GM19328 (cell line): ENCODE results near the gene SLC51A.
"Not testable (repeated sequence)": the region's sequence is repeated elsewhere in the genome, so short reads cannot be mapped to it uniquely, and the experiment has no call there.

Experiments
- ATAC-seq: cut with Tn5 transposase; IDR thresholded peaks from one replicate; pipeline ENCODE4 v1.9.1; 2021; ENCODE audit warnings: mild to moderate bottlenecking, moderate library complexity; ENCODE audit not compliant: unreplicated experiment

SLC51A gene

DNA sequence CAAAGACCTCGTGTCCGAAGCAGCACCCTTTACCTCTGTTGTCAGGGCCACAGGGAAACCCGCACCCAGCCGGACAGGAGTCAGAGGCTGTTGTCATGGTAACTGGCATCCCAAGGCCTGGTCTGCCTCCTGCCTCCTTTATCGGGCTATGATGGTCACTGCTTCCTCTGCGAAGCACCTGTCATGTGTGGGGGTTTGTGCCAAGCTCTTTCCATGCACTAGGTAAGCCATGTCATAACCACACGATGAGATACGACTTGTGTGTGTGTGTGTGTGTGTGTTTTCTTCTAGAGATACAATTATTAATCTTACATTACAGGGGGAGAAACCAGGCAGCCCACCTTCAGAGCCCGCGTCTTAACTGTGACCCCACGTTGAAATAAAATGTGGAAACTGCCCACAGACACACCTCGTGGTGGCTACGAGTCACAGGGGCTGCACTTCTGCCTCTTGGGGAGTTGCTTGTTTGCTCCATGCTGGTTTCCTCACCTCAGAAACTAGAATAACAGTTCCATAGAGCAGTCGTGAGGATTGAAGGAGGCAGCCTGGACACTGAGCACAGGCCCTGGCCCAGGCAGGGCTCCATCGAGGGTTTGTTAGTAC, 23.1 kb upstream of the SLC51A start:
- ATAC-seq = no peak

DNA sequence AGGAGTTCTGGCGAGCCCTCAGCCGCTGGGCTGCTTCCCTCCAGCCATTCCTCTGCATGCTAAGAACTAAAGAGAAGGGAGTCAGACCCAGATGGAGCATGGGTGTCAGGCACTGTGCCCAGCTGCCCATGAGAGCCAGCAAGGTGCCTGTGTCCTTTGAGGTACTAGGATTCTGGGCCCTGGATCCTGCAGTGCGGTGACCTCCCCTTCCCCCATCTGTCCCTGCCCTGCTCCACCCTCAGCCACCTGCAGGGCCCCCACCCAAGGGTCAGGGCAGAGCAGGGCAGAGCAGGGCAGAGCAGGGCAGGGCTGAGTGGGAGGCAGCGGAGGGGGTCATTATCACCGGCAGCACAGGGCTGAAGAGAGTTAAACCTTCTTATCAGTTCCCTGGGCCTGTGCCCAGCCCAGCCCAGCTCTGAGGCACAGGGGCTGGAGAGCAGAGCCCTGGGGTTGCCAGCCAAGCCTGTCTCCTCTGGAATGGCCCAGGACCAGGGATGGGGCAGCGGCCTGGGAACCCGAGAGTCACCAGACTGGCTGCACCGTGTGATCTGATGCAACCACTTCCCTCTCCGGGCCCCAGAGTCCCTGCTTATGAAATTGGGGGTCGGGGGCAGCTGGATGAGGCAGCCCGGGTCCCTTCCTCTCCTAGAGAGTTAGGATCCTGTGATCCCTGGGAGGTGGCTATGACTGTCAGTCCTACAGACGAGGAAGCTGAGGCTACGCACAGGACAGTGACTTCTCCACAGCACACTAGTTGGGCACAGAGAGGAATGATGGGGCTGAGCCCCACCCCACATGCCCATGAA, 22.4 kb upstream of the SLC51A start:
- no peak for ATAC-seq

DNA sequence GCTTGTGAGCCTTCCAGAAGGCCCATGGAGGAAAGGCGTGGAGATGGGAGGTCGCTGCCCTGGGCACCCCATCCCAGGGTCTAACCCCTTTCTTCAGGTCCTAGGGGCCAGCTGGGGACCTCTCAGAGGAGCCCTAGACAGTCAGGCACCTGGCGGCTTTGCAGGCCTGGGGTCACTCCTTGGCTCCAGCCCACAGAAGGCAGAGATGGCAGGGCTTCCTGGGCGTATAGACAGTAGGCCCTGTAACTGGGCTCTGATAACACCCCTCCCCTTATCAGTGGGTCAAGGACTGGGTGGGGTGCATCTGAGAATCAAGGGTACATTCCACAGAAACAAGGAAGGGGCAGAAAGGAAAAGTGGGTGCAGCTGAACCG, 21.8 kb upstream of the SLC51A start:
- no peak for ATAC-seq

DNA sequence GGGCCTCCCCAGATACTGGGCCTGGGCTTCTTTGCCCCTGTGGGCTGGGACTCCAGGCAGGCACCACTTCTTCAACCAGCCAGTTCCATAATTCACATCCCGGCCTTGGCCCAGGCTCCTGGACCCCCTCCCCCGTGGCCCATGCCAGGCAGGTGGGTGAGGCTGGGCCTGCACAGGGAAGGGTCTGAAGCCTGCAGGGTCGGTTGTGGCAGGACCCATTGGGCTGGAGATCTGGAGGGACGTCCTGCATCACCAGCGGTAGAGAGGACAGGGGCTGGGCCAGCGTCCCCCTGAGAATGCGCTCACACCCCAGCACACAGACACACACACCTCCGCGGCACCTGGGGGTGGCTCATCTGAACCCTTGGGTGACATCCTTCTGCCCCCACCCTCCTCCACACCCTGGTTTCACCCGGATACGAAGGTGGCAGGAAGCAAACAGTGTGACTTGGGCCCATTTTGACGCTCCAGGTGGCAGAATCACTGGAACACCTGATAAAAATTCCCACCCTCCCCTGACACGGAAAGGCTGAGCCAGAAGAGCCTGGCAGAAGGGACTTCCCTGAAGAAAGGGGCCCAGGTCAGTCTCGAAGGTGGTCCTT, 20.6 kb upstream of the SLC51A start:
- ATAC-seq = no peak

DNA sequence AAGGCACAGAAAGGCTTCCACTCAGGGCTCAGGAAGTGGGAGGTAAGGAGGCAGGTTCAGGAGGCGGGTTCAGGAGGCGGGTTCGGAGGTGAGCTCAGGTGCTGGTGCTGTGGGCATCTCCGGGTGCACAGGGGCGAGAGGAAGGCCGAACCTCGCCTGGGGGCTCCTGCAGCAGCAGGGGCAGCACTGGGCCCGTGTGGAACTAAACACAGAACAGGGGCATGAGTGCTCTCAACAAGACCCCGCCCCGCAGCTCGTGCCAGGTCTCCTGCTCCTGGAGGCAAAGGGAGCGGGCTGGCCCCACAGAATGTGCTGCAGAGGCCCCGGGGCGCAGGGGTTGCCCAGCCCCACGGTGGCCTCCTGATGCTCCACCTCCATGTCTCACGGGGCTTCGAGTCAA, 18.8 kb upstream of the SLC51A start:
- no peak for ATAC-seq

DNA sequence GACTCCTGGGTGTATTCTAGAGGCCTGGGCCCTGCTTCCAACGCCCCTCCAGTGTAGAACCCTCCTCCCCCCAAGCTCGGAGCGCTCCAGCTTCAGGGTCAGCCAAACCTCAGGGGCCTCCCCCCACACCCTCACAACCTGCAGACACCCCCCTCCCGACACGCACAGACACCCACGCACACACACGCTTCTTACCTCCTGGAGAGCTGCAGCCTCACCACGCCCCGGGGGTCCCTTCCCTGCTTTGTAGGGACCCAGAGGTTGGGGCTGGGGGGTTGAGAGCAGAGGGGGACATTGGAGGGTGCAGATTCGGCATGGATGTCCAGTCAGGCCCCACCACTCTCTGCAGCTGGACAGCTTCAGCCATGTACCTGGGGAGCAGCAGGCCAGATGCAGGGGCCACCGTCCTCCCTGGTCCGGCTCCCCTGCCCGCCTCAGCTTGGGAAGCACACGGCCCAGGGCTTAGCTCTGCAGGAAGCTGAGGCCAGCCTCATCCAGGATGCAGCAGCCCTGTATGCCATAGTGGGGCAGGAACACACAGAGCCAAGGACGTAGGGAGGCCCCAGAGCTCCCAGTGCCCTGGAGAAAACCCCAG, 18.2 kb upstream of the SLC51A start:
- ATAC-seq = no peak

DNA sequence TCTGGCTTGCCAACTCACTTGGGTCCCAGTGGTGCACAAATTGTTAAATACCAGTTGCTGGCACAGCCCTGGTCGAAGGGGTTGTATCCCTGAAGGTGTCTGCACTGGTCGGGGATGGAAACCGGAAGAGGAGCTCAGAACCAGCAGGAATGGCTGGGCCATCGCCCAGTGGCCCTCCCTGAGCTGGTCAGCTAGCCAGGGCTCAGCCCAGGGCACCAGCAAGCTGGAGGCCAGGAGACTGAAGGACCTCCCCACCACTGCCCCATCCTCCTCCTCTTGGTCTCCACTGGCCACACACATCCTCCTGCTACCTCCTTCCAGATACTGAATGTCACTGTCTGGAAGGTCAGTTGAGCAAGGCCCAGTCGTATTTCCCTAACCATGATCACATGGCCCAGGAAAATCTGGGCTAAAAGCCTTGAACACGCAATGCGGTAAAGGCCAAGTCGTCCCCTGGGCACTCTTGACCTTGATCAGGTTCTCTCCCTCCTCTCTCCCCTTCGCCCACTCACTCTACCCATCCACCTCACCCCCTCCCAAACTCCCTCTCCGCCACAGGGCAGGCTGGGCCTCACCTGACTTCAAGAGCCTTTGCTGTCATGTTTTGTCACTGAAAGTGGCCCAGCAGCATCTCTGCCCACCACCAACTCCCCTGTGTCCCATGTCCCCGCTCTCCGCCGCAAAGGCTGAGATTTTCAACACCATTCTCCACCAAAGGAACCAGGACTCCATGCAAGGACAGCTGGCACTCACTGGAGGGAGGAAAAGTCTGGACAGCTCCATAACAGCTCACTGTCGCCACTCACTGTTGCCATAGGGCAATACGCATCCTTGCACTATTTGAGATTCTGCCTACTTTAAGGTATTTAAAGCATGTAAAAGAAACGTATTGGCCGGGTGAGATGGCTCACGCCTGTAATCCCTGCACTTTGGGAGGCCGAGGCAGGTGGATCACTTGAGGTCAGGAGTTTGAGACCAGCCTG, 17.3 kb upstream of the SLC51A start:
- ATAC-seq = no peak

DNA sequence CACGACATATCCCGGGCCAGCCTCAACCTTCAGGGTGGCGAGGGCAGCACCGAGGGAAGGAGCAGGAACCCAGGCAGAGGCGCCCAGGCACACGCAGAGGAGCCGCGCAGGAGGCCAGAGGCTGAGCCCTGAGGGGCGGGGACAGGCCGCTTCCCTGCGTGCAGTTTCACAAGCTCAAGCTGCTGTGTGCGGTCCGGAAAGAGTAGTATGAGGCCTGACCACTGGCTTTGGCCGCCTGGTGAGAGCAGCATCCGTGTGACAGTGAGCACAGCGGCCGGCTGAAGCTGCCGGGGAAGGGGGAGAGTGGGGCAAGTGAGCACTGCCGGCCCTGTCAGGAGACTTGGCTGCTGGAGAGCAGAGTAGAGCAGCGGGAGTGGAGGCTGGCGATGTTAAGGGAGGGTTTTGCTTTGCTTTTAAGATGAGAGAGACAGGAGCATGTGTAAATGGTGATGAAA, 13.8 kb upstream of the SLC51A start:
- no peak for ATAC-seq

DNA sequence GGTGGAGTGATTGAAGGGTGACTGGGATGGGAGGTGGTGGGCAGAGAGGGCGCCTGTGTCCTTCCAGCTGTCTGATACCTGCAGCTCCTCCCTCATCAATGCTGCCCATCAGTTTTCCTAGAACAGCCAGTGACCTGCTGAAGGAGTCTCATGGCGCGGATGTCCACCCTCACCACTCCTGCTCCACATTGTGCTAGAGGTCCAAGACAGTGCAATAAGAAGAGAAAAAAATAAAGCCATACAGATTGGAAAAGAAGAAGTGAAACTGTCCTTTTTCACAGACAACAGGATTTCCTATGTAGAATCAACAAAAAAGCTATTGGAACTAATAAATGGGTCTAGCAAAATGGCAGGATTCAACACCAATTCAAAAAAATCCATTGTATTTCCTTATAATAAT, 12.5 kb upstream of the SLC51A start:
- ATAC-seq = no peak

DNA sequence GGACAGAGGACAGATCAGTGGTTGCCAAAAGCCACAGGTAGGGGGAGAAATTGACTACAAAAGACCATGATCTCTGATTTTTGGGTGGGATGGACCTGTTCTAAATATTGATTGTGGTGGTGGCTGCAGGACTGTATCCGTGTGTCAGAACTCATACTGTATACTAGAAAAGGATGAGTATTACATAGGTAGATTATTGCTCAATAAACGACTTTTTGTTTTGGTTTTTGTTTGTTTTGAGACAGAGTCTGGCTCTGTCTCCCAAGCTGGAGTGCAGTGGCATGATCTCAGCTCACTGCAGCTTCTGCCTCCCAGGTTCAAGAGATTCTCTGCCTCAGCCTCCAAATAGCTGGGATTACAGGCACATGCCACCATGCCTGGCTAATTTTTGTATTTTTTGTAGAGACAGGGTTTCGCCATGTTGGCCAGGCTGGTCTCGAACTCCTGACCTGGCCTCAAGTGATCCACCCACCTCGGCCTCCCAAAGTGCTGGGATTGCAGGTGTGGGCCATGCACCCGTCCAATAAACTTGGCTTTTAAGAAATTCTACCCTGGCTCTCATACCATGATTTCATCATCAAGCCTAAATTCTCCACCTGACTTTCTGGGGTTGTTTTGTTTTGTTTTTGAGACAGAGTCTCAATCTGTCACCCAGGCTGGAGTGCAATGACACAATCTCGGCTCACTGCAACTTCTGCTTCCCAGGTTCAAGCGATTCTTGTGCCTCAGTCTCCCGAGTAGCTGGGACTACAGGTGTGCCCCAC, 10.7 kb upstream of the SLC51A start:
- not testable (repeated sequence) for ATAC-seq

DNA sequence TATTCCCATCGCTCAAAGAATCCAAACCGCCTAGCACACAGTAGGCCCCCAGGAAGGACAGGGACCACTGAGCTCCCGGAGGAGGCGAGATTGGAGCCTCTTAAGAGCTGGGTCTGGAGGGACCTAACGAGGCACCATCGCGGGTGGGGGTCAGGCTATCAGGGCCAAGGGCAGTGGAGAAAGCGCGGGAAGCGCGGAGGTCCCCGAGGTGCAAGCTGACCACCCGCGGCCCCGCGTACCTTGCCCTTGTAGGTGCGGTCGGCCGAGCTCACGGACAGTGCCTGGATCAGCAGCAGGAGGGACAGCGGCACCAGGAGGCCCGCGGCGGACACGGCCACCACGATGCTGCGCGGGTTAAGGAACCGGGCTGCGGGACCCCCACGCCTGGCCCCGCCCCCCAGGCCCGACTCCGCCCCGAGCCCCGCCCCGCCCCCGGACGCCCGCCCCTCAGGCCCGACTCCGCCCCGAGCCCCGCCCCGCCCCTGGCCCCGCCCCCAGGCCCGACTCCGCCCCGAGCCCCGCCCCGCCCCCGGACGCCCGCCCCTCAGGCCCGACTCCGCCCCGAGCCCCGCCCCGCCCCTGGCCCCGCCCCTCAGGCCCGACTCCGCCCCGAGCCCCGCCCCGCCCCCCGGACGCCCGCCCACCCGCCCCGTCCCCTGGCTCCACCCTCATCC, 9.0 kb upstream of the SLC51A start:
- no peak for ATAC-seq

DNA sequence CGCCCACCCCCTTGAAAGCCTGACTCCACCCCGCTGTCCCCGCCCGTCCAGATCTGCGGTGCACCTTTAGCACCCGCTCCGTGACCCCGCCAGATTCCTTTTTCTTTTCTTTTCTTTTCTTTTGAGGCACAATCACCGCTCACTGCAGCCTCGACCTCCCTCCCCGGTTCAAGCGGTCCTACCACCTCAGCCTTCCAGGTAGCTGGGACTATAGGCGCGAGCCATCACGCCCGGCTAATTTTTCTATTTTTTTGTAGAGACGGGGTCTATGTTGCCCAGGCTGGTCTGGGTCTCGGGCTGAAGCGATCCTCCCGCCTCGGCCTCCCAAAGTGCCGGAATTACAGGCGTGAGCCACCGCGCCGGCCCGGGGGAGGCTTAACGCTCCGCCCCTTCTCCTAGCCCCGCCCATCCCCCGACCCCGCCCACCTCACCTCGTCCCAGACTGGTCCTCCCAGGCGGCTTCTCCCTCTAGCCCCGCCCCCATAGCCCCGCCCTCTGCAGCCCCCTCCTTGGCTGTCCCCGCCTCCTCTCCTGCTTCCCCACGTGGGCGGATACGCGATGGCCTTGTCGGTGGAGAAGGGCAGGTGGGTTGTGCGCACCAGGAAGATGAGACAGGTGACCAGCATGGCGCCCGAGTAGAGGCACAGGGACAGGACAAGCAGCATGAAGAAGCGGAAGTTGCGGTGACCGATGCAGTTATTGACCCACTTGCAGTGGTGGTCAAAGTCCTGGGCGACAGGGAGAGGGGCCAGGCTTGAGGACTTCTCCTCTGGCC, 8.3 kb upstream of the SLC51A start:
- no peak for ATAC-seq

DNA sequence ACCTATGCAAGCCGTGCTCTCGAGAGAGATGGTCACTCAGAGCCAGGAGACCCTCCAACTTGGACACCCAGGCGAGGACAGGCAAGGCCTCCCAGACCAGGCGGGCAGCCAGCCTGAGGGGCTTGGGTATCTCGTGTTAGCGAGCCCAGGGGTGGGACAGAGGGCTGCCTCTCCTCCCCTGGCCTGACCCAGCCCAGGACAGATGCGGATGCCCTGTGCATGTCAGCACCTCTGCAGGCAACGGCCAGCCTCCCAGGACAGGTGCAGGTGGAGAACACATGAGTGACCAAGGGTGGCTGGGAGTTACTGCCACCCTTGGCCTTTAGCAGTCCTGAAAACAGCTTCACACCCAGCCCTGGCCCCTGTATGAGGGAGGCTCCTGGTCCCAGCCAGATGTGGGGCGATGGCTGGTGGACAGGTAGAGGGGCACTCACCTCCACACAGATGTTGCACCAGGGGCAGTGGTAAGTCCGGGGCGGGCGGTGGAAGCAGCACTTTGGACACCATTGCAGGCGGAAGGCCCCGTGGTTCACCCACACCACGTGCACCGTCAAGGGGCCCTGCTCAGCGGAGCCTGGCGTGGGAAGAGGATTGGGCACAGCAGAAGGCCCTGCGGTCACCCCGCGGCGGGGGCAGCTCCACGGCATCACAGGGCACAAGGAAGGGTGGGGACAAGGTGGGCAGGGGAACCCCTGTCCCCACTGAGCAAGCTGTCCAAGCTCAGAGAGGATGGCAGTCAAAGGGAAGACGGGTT, 7.2 kb upstream of the SLC51A start:
- no peak for ATAC-seq

DNA sequence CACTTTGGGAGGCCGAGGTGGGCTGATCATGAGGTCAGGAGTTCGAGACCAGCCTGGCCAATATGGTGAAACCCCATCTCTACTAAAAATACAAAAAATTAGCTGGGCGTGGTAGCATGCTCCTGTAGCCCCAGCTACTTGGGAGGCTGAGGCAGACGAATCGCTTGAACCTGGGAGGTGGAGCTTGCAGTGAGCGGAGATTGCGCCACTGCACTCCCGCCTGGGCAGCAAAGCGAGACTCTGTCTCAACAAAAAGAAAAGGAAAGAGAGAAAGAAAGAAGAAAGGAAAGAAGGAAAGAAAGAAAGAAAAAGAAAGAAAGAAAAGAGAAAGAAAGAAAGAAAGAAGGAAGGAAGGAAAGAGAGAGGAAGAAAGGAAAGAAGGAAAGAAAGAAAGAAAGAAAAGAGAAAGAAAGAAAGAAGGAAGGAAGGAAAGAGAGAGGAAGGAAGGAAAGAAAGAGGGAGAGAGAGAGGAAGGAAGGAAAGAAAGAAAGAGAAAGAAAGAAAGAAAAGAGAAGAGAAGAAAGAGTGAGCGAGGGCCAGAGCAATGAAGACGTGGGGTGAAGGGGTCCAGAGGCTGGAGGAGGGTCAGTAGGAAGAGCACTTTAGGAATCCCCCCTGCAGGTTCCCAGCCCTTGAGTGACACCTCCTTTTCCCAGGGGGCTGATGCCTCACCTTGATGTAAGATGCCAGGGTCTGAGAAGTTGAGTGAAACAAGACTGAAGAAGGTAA, 6.2 kb upstream of the SLC51A start:
- ATAC-seq = not testable (repeated sequence)

DNA sequence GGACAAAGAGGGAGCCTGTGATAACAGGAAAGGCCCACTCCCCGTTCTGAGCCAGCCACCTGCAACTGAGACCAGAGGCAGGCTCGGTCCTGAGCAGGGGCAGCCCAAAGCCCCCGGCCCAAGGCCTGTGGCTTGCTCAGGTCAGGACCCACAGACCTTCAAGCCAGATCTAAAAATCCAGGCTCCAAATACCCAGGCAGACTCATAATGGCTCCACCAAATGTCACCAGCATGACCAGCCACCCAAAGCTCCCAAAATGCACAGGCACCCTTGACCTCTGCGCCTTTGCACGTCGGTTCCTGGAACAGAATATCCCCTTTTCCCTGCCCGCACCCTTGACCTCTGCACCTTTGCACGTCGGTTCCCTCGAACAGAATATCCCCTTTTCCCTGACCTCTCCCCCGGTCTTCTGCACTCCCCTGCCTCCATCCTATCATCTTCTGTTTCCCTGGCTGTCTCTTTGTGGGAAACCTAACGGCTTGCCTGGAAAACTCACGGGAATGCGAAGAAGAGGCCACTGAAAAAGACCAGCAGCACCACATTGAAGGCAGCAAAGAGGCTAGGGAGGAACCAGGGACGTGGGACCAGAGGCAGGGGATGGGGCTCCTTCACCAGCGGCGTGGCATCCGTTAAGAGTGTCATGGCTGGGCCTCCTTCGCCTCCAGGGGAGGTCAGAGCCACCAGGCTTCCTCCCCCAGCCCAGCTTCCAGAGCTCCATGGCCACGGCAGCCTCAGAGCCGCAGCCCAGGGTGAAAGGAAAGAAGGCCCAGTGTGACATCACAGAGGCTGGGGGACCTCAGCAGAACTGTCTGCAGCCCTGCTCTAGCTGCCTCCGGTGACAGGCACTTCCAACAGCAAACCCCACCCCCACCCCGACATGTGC, 5.4 kb upstream of the SLC51A start, which contains the start of gene ZDHHC19:
ZDHHC19 (minus strand) TSS at position 728 of the 884 bp plus-strand sequence; CDS start at position 643, 85 bp downstream.
- ATAC-seq = no peak

DNA sequence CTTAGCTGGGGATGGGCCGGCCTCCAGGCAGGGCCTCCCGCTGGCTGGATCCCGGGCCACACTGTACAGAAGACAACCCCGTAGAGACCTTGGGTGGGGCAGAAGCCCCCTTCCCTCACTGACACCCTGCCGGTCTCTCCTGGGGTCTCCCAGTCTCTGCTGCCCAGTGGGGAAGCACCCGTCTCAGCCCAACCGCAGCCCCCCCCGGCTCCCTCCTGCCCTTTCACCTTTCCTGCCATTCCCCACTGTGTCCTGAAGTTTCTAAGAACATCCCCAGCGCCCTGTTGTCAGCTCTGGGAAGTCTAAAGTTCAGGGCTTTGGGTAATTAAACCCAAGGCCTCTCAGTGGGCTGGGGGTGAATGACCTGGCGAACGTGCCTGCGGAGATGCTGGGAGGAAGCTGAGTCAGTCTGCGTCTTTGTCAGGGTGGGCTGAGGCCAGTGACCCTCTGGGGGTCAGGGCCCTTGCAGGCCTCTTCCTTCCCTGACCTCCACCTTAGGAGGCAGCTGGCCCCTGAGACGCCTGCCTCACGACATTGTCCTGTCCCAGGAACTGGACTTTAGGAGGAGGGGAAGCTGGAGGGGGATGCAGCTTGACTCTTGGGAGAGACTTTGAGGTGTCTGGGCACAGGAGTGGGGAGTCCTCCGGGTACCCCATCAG, 1.4 kb upstream of the SLC51A start:
- ATAC-seq = no peak
